Measurements from ENCODE around the gene OSBP2. TPM values are rescaled to one million over a fixed set of nuclear protein-coding genes. Genes with fewer than 3 reads are reported as not detected.

The OSBP2 gene
- polyA plus RNA-seq, 1 donor: 77.2 TPM

GRCh38 chr22:30892286-30892685, 197.6 kb downstream of the OSBP2 start:
- DNase-seq: no peak
- Histone ChIP-seq H3K9me3 (ENCODE audit: control insufficient read depth, low read depth, low read length) (peaks cover 3% of the 10 kb centered on the region), H3K27me3 (ENCODE audit: control insufficient read depth, insufficient read depth, low read length) (no peaks in the 10 kb centered on the region), H3K4me1 (ENCODE audit: control insufficient read depth, insufficient read depth, low read length) (peaks cover 29% of the 10 kb centered on the region), H3K36me3 (ENCODE audit: control insufficient read depth, insufficient read depth, low read length) (peaks cover 72% of the 10 kb centered on the region), H3K27ac (ENCODE audit: low read length) (no peak overlapping the region), H3K4me3 (ENCODE audit: low read length) (no peak overlapping the region)
- no CpG with 5 or more reads among the region's 8 CpGs for WGBS (ENCODE audit: insufficient coverage, low lambda C conversion rate)

- H3K36me3 ChIP-seq (ENCODE audit: control insufficient read depth, insufficient read depth, low read length): peaks cover 70% of the 10 kb centered on the region
- no CpG with 5 or more reads among the region's 5 CpGs for WGBS (ENCODE audit: insufficient coverage, low lambda C conversion rate)
- no peak for DNase-seq
- no peak overlapping the region for H3K4me3 ChIP-seq (ENCODE audit: low read length)
- H3K9me3 ChIP-seq (ENCODE audit: control insufficient read depth, low read depth, low read length): peaks cover 3% of the 10 kb centered on the region
- H3K27ac ChIP-seq (ENCODE audit: low read length): no peak overlapping the region
- H3K27me3 ChIP-seq (ENCODE audit: control insufficient read depth, insufficient read depth, low read length): no peaks in the 10 kb centered on the region
- peaks cover 24% of the 10 kb centered on the region for H3K4me1 ChIP-seq (ENCODE audit: control insufficient read depth, insufficient read depth, low read length)
Observed at GRCh38 chr22:30892731-30893221, 198.1 kb downstream of the OSBP2 start.

GRCh38 chr22:30893434-30894370, 199.0 kb downstream of the OSBP2 start:
- H3K4me3 ChIP-seq (ENCODE audit: low read length): no peak overlapping the region
- peaks cover 22% of the 10 kb centered on the region for H3K4me1 ChIP-seq (ENCODE audit: control insufficient read depth, insufficient read depth, low read length)
- peaks cover 68% of the 10 kb centered on the region for H3K36me3 ChIP-seq (ENCODE audit: control insufficient read depth, insufficient read depth, low read length)
- DNase-seq: no peak
- H3K27ac ChIP-seq (ENCODE audit: low read length): no peak overlapping the region
- H3K9me3 ChIP-seq (ENCODE audit: control insufficient read depth, low read depth, low read length): peaks cover 3% of the 10 kb centered on the region
- no peaks in the 10 kb centered on the region for H3K27me3 ChIP-seq (ENCODE audit: control insufficient read depth, insufficient read depth, low read length)
- 74% methylated on average over 3 of the region's 23 CpGs for WGBS (ENCODE audit: insufficient coverage, low lambda C conversion rate)

GRCh38 chr22:30894371-30894740, 199.7 kb downstream of the OSBP2 start:
- Histone ChIP-seq H3K36me3 (ENCODE audit: control insufficient read depth, insufficient read depth, low read length) (peaks cover 65% of the 10 kb centered on the region), H3K27me3 (ENCODE audit: control insufficient read depth, insufficient read depth, low read length) (no peaks in the 10 kb centered on the region), H3K9me3 (ENCODE audit: control insufficient read depth, low read depth, low read length) (peaks cover 6% of the 10 kb centered on the region), H3K27ac (ENCODE audit: low read length) (no peak overlapping the region), H3K4me3 (ENCODE audit: low read length) (no peak overlapping the region), H3K4me1 (ENCODE audit: control insufficient read depth, insufficient read depth, low read length) (peaks cover 16% of the 10 kb centered on the region)
- DNase-seq: no peak
- no CpG with 5 or more reads among the region's 3 CpGs for WGBS (ENCODE audit: insufficient coverage, low lambda C conversion rate)

- H3K9me3 ChIP-seq (ENCODE audit: control insufficient read depth, low read depth, low read length): peaks cover 3% of the 10 kb centered on the region
- peaks cover 27% of the 10 kb centered on the region for H3K36me3 ChIP-seq (ENCODE audit: control insufficient read depth, insufficient read depth, low read length)
- H3K4me1 ChIP-seq (ENCODE audit: control insufficient read depth, insufficient read depth, low read length): no peaks in the 10 kb centered on the region
- DNase-seq: peak in 1 of 2 donors; percentile 1
- no peak overlapping the region for H3K27ac ChIP-seq (ENCODE audit: low read length)
- no peak overlapping the region for H3K4me3 ChIP-seq (ENCODE audit: low read length)
- H3K27me3 ChIP-seq (ENCODE audit: control insufficient read depth, insufficient read depth, low read length): no peaks in the 10 kb centered on the region
- WGBS (ENCODE audit: insufficient coverage, low lambda C conversion rate): 77% methylated on average over 4 of the region's 16 CpGs
Observed at GRCh38 chr22:30902496-30903357, 208.1 kb downstream of the OSBP2 start.

GRCh38 chr22:30903876-30904460, 209.3 kb downstream of the OSBP2 start:
- Histone ChIP-seq H3K27me3 (ENCODE audit: control insufficient read depth, insufficient read depth, low read length) (no peaks in the 10 kb centered on the region), H3K4me1 (ENCODE audit: control insufficient read depth, insufficient read depth, low read length) (no peaks in the 10 kb centered on the region), H3K36me3 (ENCODE audit: control insufficient read depth, insufficient read depth, low read length) (peaks cover 18% of the 10 kb centered on the region), H3K9me3 (ENCODE audit: control insufficient read depth, low read depth, low read length) (peaks cover 3% of the 10 kb centered on the region), H3K4me3 (ENCODE audit: low read length) (no peak overlapping the region), H3K27ac (ENCODE audit: low read length) (no peak overlapping the region)
- no CpG with 5 or more reads among the region's 6 CpGs for WGBS (ENCODE audit: insufficient coverage, low lambda C conversion rate)
- no peak for DNase-seq

GRCh38 chr22:30905696-30906341, 211.1 kb downstream of the OSBP2 start:
- no peaks in the 10 kb centered on the region for H3K27me3 ChIP-seq (ENCODE audit: control insufficient read depth, insufficient read depth, low read length)
- H3K4me3 ChIP-seq (ENCODE audit: low read length): no peak overlapping the region
- H3K4me1 ChIP-seq (ENCODE audit: control insufficient read depth, insufficient read depth, low read length): no peaks in the 10 kb centered on the region
- DNase-seq: no peak
- H3K9me3 ChIP-seq (ENCODE audit: control insufficient read depth, low read depth, low read length): no peaks in the 10 kb centered on the region
- H3K36me3 ChIP-seq (ENCODE audit: control insufficient read depth, insufficient read depth, low read length): peaks cover 14% of the 10 kb centered on the region
- WGBS (ENCODE audit: insufficient coverage, low lambda C conversion rate): no CpG with 5 or more reads among the region's 49 CpGs
- no peak overlapping the region for H3K27ac ChIP-seq (ENCODE audit: low read length)

GRCh38 chr22:30906411-30906810, 211.7 kb downstream of the OSBP2 start:
- no peak for DNase-seq
- WGBS (ENCODE audit: insufficient coverage, low lambda C conversion rate): no CpG with 5 or more reads among the region's 9 CpGs
- Histone ChIP-seq H3K4me3 (ENCODE audit: low read length) (no peak overlapping the region), H3K27ac (ENCODE audit: low read length) (no peak overlapping the region), H3K4me1 (ENCODE audit: control insufficient read depth, insufficient read depth, low read length) (no peaks in the 10 kb centered on the region), H3K9me3 (ENCODE audit: control insufficient read depth, low read depth, low read length) (no peaks in the 10 kb centered on the region), H3K27me3 (ENCODE audit: control insufficient read depth, insufficient read depth, low read length) (no peaks in the 10 kb centered on the region), H3K36me3 (ENCODE audit: control insufficient read depth, insufficient read depth, low read length) (peaks cover 14% of the 10 kb centered on the region)

- Histone ChIP-seq H3K4me1 (ENCODE audit: control insufficient read depth, insufficient read depth, low read length) (no peaks in the 10 kb centered on the region), H3K36me3 (ENCODE audit: control insufficient read depth, insufficient read depth, low read length) (peaks cover 14% of the 10 kb centered on the region), H3K27me3 (ENCODE audit: control insufficient read depth, insufficient read depth, low read length) (no peaks in the 10 kb centered on the region), H3K9me3 (ENCODE audit: control insufficient read depth, low read depth, low read length) (no peaks in the 10 kb centered on the region), H3K4me3 (ENCODE audit: low read length) (no peak overlapping the region), H3K27ac (ENCODE audit: low read length) (no peak overlapping the region)
- WGBS (ENCODE audit: insufficient coverage, low lambda C conversion rate): no CpG with 5 or more reads among the region's 1 CpG
- DNase-seq: no peak
Observed at GRCh38 chr22:30906946-30907345, 212.3 kb downstream of the OSBP2 start.

GRCh38 chr22:30908051-30908461, 213.4 kb downstream of the OSBP2 start:
- no peak overlapping the region for H3K27ac ChIP-seq (ENCODE audit: low read length)
- DNase-seq: no peak
- H3K4me1 ChIP-seq (ENCODE audit: control insufficient read depth, insufficient read depth, low read length): no peaks in the 10 kb centered on the region
- no CpG with 5 or more reads among the region's 6 CpGs for WGBS (ENCODE audit: insufficient coverage, low lambda C conversion rate)
- peaks cover 5% of the 10 kb centered on the region for H3K36me3 ChIP-seq (ENCODE audit: control insufficient read depth, insufficient read depth, low read length)
- H3K9me3 ChIP-seq (ENCODE audit: control insufficient read depth, low read depth, low read length): no peaks in the 10 kb centered on the region
- H3K4me3 ChIP-seq (ENCODE audit: low read length): no peak overlapping the region
- H3K27me3 ChIP-seq (ENCODE audit: control insufficient read depth, insufficient read depth, low read length): no peaks in the 10 kb centered on the region

Measured in large intestine (tissue), 3 donors.